Measurements from ENCODE around the gene HOXA3. TPM values are rescaled to one million over a fixed set of nuclear protein-coding genes. Genes with fewer than 3 reads are reported as not detected.

Gene HOXA3
- polyA plus RNA-seq, 1 donor (not counting 4 experiments of a cell fraction or from before 2014, with no cell fraction given) = 0.58 TPM

GRCh38 chr7:27169658-27170425 is 17.5 kb upstream of the HOXA3 start:
- Histone ChIP-seq H3K79me2 (ENCODE audit: control insufficient read depth, insufficient read depth, low read length) (peaks cover 77% of the 10 kb centered on the region), H3K36me3 (ENCODE audit: control insufficient read depth in 2 of 2, extremely low read depth in 1 of 2, insufficient read depth in 2 of 2, low read length in 2 of 2) (peaks cover 0 to 4% of the 10 kb centered on the region in 2 experiments), H3K4me1 (ENCODE audit: control insufficient read depth, extremely low read depth, insufficient read depth, low read length) (peaks cover 32% of the 10 kb centered on the region), H3K9me1 (ENCODE audit: control insufficient read depth, extremely low read depth, insufficient read depth, low read length) (no peaks in the 10 kb centered on the region), H3K9me3 (ENCODE audit: control insufficient read depth, low read depth, low read length) (no peaks in the 10 kb centered on the region), H4K20me1 (ENCODE audit: control insufficient read depth, extremely low read depth, insufficient read depth, low read length) (no peaks in the 10 kb centered on the region), H3K9ac (ENCODE audit: control insufficient read depth, extremely low read depth, insufficient read depth, low read length) (peak overlapping the region; percentile 83), H3K4me3 (ENCODE audit: control insufficient read depth in 2 of 3, extremely low read depth in 1 of 3, insufficient read depth in 2 of 3, low read depth in 1 of 3, low read length in 3 of 3) (peak overlapping the region; percentile 78 to 94 (median 84)), H3K27ac (ENCODE audit: control insufficient read depth, insufficient read depth, low read length) (peak overlapping the region; percentile 87), H2AFZ (ENCODE audit: control insufficient read depth, low read length) (peak overlapping the region; percentile 53), H3K27me3 (ENCODE audit: control insufficient read depth, extremely low read depth, insufficient read depth, low read length) (peaks cover 2% of the 10 kb centered on the region), H3K4me2 (ENCODE audit: control insufficient read depth, extremely low read depth, insufficient read depth, low read depth, low read length) (peak overlapping the region; percentile 98)
- DNase-seq (ENCODE audit: low read depth, low spot score) = no peak
- TF ChIP-seq, protein P1, sequence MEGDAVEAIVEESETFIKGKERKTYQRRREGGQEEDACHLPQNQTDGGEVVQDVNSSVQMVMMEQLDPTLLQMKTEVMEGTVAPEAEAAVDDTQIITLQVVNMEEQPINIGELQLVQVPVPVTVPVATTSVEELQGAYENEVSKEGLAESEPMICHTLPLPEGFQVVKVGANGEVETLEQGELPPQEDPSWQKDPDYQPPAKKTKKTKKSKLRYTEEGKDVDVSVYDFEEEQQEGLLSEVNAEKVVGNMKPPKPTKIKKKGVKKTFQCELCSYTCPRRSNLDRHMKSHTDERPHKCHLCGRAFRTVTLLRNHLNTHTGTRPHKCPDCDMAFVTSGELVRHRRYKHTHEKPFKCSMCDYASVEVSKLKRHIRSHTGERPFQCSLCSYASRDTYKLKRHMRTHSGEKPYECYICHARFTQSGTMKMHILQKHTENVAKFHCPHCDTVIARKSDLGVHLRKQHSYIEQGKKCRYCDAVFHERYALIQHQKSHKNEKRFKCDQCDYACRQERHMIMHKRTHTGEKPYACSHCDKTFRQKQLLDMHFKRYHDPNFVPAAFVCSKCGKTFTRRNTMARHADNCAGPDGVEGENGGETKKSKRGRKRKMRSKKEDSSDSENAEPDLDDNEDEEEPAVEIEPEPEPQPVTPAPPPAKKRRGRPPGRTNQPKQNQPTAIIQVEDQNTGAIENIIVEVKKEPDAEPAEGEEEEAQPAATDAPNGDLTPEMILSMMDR (optimal IDR thresholded peaks at IDR 0.05 in 1 of 3, IDR thresholded peaks at IDR 0.05 in 1 of 3, conservative IDR thresholded peaks at IDR 0.05 in 1 of 3; ENCODE audit: extremely low read depth in 1 of 3, insufficient read depth in 2 of 3, low read length in 3 of 3) = no peak
- no peak for TF ChIP-seq EZH2 (IDR thresholded peaks at IDR 0.05; ENCODE audit: low read length)
- no peak for FAIRE-seq
- dilution Hi-C loops (cut with MboI; ENCODE audit: extremely low pct_ligation_motif_present, low sequenced_read_pairs) = no loop called here

DNA sequence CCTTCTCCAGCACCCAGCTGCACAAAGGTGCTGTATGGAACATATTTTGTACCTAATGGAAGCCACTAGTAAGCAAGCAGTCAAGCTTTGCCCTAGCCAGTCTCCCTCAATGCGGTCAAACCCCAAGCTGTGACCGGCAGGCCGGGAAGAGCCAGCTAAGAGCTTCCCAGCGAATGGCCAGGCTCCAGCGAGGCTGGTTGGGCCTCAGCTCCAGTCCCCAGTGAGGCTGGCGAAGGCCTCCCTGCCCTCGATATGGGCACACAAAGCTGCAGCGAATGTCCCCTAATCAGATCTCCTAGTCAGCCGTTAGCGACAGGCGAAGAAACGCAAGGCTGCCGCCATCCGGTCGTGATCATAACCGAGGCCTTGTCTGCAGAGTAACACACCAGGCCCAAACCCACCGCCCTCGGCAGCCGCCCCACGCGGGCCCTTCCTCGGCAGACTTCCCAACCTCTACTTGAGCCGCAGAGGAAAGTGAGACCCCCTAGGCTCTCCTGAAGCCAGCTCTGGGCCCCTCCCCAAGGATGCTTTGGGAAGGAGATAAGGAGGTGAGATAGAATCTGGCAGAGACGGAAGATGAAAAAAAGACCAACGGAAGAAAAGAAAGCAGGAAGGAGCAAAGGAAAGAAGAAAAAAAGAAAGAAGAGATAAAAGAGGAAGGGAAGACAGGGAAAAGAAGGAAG is 16.0 kb upstream of the HOXA3 start:
- Histone ChIP-seq H3K9ac (ENCODE audit: control insufficient read depth, extremely low read depth, insufficient read depth, low read length) (peak overlapping the region; percentile 83), H2AFZ (ENCODE audit: control insufficient read depth, low read length) (peak overlapping the region; percentile 6), H3K9me1 (ENCODE audit: control insufficient read depth, extremely low read depth, insufficient read depth, low read length) (no peaks in the 10 kb centered on the region), H3K4me2 (ENCODE audit: control insufficient read depth, extremely low read depth, insufficient read depth, low read depth, low read length) (peak overlapping the region; percentile 98), H3K27ac (ENCODE audit: control insufficient read depth, insufficient read depth, low read length) (peak overlapping the region; percentile 87), H3K79me2 (ENCODE audit: control insufficient read depth, insufficient read depth, low read length) (peaks cover 90% of the 10 kb centered on the region), H3K36me3 (ENCODE audit: control insufficient read depth in 2 of 2, extremely low read depth in 1 of 2, insufficient read depth in 2 of 2, low read length in 2 of 2) (peaks cover 7 to 8% of the 10 kb centered on the region in 2 experiments), H3K4me1 (ENCODE audit: control insufficient read depth, extremely low read depth, insufficient read depth, low read length) (peaks cover 32% of the 10 kb centered on the region), H3K27me3 (ENCODE audit: control insufficient read depth, extremely low read depth, insufficient read depth, low read length) (no peaks in the 10 kb centered on the region), H3K4me3 (ENCODE audit: control insufficient read depth in 2 of 3, extremely low read depth in 1 of 3, insufficient read depth in 2 of 3, low read depth in 1 of 3, low read length in 3 of 3) (peak overlapping the region; percentile 78 to 94 (median 84)), H4K20me1 (ENCODE audit: control insufficient read depth, extremely low read depth, insufficient read depth, low read length) (no peaks in the 10 kb centered on the region), H3K9me3 (ENCODE audit: control insufficient read depth, low read depth, low read length) (no peaks in the 10 kb centered on the region)
- dilution Hi-C loops (cut with MboI; ENCODE audit: extremely low pct_ligation_motif_present, low sequenced_read_pairs) = no loop called here
- FAIRE-seq (no peak), DNase-seq (ENCODE audit: low read depth, low spot score) (no peak)
- TF ChIP-seq, protein P1 (optimal IDR thresholded peaks at IDR 0.05 in 1 of 3, IDR thresholded peaks at IDR 0.05 in 1 of 3, conservative IDR thresholded peaks at IDR 0.05 in 1 of 3; ENCODE audit: extremely low read depth in 1 of 3, insufficient read depth in 2 of 3, low read length in 3 of 3) = no peak
- no peak for TF ChIP-seq EZH2 (IDR thresholded peaks at IDR 0.05; ENCODE audit: low read length)

Data from keratinocyte (primary cell).